ENCODE data around the gene LMNTD1.

DNA sequence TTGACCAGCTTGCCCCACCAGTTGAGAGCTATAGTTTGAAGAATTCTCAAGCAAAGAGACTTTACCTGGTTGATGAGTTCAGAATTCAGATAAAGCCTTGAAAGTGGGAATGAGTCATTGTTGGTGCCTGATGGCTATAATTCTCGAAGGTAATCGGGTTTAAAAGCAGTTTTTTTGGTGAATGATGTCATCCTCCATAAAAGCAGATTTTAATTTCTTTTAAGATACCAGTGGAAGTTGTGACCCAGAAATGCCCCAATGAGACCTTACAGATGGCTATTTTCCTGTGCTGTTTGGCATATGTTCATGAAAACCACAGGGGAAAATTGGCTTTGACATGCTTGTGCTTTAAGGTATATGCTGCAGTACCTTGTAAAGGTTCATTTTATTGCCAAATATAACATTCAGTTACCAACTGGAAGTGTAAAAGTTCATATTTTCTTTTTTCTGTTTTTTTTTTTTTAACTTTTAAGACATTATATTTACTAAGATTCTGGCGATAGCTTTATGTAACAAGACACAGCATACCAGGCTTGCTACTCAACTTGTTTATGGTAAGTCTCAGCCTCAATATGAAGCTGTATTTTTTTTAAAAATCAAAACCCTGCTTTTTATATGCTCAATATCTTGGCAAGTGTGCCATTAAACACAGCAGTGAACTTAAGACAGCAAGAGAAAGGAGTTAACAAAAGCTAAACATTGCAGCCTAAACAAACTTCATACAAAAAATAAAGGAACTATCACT, 119.3 kb downstream of the LMNTD1 start:
- TF ChIP-seq, protein P1, sequence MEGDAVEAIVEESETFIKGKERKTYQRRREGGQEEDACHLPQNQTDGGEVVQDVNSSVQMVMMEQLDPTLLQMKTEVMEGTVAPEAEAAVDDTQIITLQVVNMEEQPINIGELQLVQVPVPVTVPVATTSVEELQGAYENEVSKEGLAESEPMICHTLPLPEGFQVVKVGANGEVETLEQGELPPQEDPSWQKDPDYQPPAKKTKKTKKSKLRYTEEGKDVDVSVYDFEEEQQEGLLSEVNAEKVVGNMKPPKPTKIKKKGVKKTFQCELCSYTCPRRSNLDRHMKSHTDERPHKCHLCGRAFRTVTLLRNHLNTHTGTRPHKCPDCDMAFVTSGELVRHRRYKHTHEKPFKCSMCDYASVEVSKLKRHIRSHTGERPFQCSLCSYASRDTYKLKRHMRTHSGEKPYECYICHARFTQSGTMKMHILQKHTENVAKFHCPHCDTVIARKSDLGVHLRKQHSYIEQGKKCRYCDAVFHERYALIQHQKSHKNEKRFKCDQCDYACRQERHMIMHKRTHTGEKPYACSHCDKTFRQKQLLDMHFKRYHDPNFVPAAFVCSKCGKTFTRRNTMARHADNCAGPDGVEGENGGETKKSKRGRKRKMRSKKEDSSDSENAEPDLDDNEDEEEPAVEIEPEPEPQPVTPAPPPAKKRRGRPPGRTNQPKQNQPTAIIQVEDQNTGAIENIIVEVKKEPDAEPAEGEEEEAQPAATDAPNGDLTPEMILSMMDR (IDR thresholded peaks at IDR 0.05), result no peak
- TF ChIP-seq POLR2A (IDR thresholded peaks at IDR 0.05), result no peak
